ENCODE data around the gene IGFBPL1. TPM values are rescaled to one million over a fixed set of nuclear protein-coding genes. Genes with fewer than 3 reads are reported as not detected.

IGFBPL1 gene
- total and polyA plus RNA-seq, 2 of the 13 experiments (the other 11 are each of a cell fraction or from before 2014, with no cell fraction given), result 0.24 TPM; not detected in 1

- TF ChIP-seq RFX5 (IDR thresholded peaks at IDR 0.05; ENCODE audit: low read depth, low read length) (no peak), TBL1XR1 (IDR thresholded peaks at IDR 0.05; ENCODE audit: borderline replicate concordance, low read length, partially characterized antibody) (no peak), ZFP90 (CRISPR knock-in tag; IDR thresholded peaks at IDR 0.05; ENCODE audit: borderline replicate concordance) (no peak), RARA (CRISPR knock-in tag; IDR thresholded peaks at IDR 0.05) (peak; percentile 77), ZBTB39 (CRISPR knock-in tag; IDR thresholded peaks at IDR 0.05) (no peak), ZNF484 (CRISPR knock-in tag; IDR thresholded peaks at IDR 0.05; ENCODE audit: borderline replicate concordance, low read depth) (no peak), EZH2 (conservative IDR thresholded peaks at IDR 0.05; ENCODE audit: low read depth, low read length) (no peak), ZNF282 (IDR thresholded peaks at IDR 0.05; ENCODE audit: partially characterized antibody) (no peak), MXI1 (IDR thresholded peaks at IDR 0.05; ENCODE audit: borderline replicate concordance, low read depth, low read length) (no peak), CEBPB (IDR thresholded peaks at IDR 0.05; ENCODE audit: borderline replicate concordance, low read depth, low read length) (no peak), ZNF660 (CRISPR knock-in tag; IDR thresholded peaks at IDR 0.05; ENCODE audit: borderline replicate concordance, low read depth) (no peak), ZNF616 (CRISPR knock-in tag; IDR thresholded peaks at IDR 0.05; ENCODE audit: low read depth) (no peak), NR3C1 (CRISPR knock-in tag; IDR thresholded peaks at IDR 0.05) (no peak), ZFY (CRISPR knock-in tag; IDR thresholded peaks at IDR 0.05) (no peak), JUNB (CRISPR knock-in tag; IDR thresholded peaks at IDR 0.05; ENCODE audit: borderline replicate concordance) (no peak), ATF7-NPFF (CRISPR knock-in tag; IDR thresholded peaks at IDR 0.05; ENCODE audit: low read depth) (no peak), IKZF4 (CRISPR knock-in tag; IDR thresholded peaks at IDR 0.05; ENCODE audit: borderline replicate concordance, low read depth, not compliant biosample characterization) (no peak), ZNF430 (CRISPR knock-in tag; IDR thresholded peaks at IDR 0.05) (no peak), SIN3A (IDR thresholded peaks at IDR 0.05; ENCODE audit: borderline replicate concordance, low read depth, low read length) (no peak), SKIL (CRISPR knock-in tag; IDR thresholded peaks at IDR 0.05; ENCODE audit: borderline replicate concordance) (no peak), ZNF382 (CRISPR knock-in tag; IDR thresholded peaks at IDR 0.05; ENCODE audit: borderline replicate concordance) (no peak), MXD3 (CRISPR knock-in tag; IDR thresholded peaks at IDR 0.05) (no peak), ZNF446 (CRISPR knock-in tag; IDR thresholded peaks at IDR 0.05) (no peak), CREB1 (IDR thresholded peaks at IDR 0.05) (peak; percentile 12; the same call in 1 of the 2 replicates), CREB1 (CRISPR knock-in tag; IDR thresholded peaks at IDR 0.05) (peak; percentile 65)
Observed at GRCh38 chr9:38386319-38386895, 37.8 kb downstream of the IGFBPL1 start (continued).

All from HepG2 (cell line).